Upper lobe of left lung (tissue), 6 donors: ENCODE measurements around the gene TOR4A. TPM values are rescaled to one million over a fixed set of nuclear protein-coding genes. Genes with fewer than 3 reads are reported as not detected.
A peak's percentile ranks its signal among the peaks of the same experiment; 100 is the strongest.

Experiments used
- ATAC-seq, 2 donors: fragments of 200-7000 bp; cut with Tn5 transposase; one replicate each; pipeline ENCODE4 v1.9.1; 2022; ENCODE audit warnings: mild to moderate bottlenecking in 2 of 2, moderate library complexity in 2 of 2; ENCODE audit not compliant: low FRiP score in 2 of 2
- DNase-seq, 2 donors: peaks; one replicate each; pipeline ENCODE4 v3.0.0-alpha.2; 2019 to 2020
- H3K27ac ChIP-seq, 4 donors: fragments of 200-600 bp; sonication (generic); one replicate each; pipeline ENCODE4 v1.5.1; 2016 to 2019
- H3K27me3 ChIP-seq, 4 donors: fragments of 200-600 bp; sonication (generic); one replicate each; pipeline ENCODE4 v1.5.1; 2017 to 2019
- H3K36me3 ChIP-seq, 4 donors: fragments of 200-600 bp; sonication (generic); one replicate each; pipeline ENCODE4 v1.5.1; 2016 to 2019
- H3K4me1 ChIP-seq, 4 donors: fragments of 200-600 bp; sonication (generic); one replicate each; pipeline ENCODE4 v1.5.1; 2018 to 2019
- H3K4me3 ChIP-seq, 4 donors: fragments of 200-600 bp; sonication (generic); one replicate each; pipeline ENCODE4 v1.5.1; 2017 to 2019; ENCODE audit warnings: mild to moderate bottlenecking in 2 of 4, moderate library complexity in 1 of 4
- H3K9me3 ChIP-seq, 4 donors: fragments of 200-600 bp; sonication (generic); one replicate each; pipeline ENCODE4 v1.5.1; 2018 to 2019
- CTCF ChIP-seq, 6 experiments: fragments of 450-650 bp in 4 of 6; fragments of 200-600 bp in 2 of 6; sonication (generic) in 2 of 6; IDR thresholded peaks; one replicate each; pipeline ENCODE4 v1.5.1; 2016 to 2019; ENCODE audit warnings: antibody characterized with exemption in 6 of 6
- EP300 ChIP-seq, 4 donors: sonication (generic); formaldehyde crosslinking; IDR thresholded peaks; one replicate each; pipeline ENCODE4 v1.5.1; 2017; ENCODE audit warnings: antibody characterized with exemption in 4 of 4, control low read depth in 2 of 4
- POLR2A ChIP-seq, 4 donors: fragments of 450-650 bp; IDR thresholded peaks; one replicate each; pipeline ENCODE4 v1.5.1; 2016 to 2017; ENCODE audit warnings: antibody characterized with exemption in 4 of 4, mild to moderate bottlenecking in 2 of 4
- POLR2AphosphoS5 ChIP-seq, 2 donors: sonication (generic); formaldehyde crosslinking; IDR thresholded peaks; one replicate each; pipeline ENCODE4 v1.5.1; 2017; ENCODE audit warnings: antibody characterized with exemption in 2 of 2
- WGBS, 2 donors: methylation state at CpG; one replicate each; pipeline ENCODE4 v1.1.5; 2017 to 2018; 5-methylcytosine and 5-hydroxymethylcytosine counted together
- total RNA-seq, 6 donors: library from RNA; depleted of rRNA in 4 of 6; stranded (reverse); fragments of >200 nt in 4 of 6; gene quantifications; one replicate each; pipeline versions ENCODE4 v1.1.0 to v1.2.1, GENCODE V29; 2016 to 2021
- donor health status: DM: no; HTN: no; CAD: no; lungs with moderate emphysema.
- donor health status: DM: no; HTN: yes; CAD: no; lungs with severe emphysema.

TOR4A gene
- total RNA-seq, 6 donors from 2014 or later, result 31.5 to 62.6 (median 39.2) TPM

- Histone ChIP-seq H3K27ac (peak overlapping the region; percentile 82 to 91 (median 88)), H3K4me1 (peaks cover 44 to 88% (median 65%) of the 10 kb centered on the region in 4 donors), H3K36me3 (no peaks in the 10 kb centered on the region), H3K4me3 (peak overlapping the region in 1 of 4 donors; percentile 14), H3K27me3 (peaks cover 0 to 31% (median 9%) of the 10 kb centered on the region in 4 donors), H3K9me3 (no peaks in the 10 kb centered on the region)
- WGBS, 2 donors, result 40 to 86% methylated on average over 3 of the region's 7 CpGs
- DNase-seq, result peak in 1 of 2 donors; percentile 30
- no peak for ATAC-seq
- TF ChIP-seq CTCF (IDR thresholded peaks at IDR 0.05), result no peak
- no peak for TF ChIP-seq POLR2AphosphoS5 (IDR thresholded peaks at IDR 0.05)
- no peak for TF ChIP-seq POLR2A (IDR thresholded peaks at IDR 0.05)
- TF ChIP-seq EP300 (IDR thresholded peaks at IDR 0.05), result no peak
These were observed 20.4 kb downstream of the TOR4A start for GRCh38 chr9:137297966-137298365.

- 56 to 74% methylated on average over 18 to 24 of the region's 24 CpGs for WGBS, 2 donors
- Histone ChIP-seq H3K4me1 (peaks cover 48 to 90% (median 70%) of the 10 kb centered on the region in 4 donors), H3K36me3 (no peaks in the 10 kb centered on the region), H3K27me3 (peaks cover 0 to 31% (median 9%) of the 10 kb centered on the region in 4 donors), H3K9me3 (no peaks in the 10 kb centered on the region), H3K27ac (peak overlapping the region; percentile 82 to 91 (median 88)), H3K4me3 (peak overlapping the region in 3 of 4 donors; percentile 57 to 67 (median 61))
- TF ChIP-seq EP300 (IDR thresholded peaks at IDR 0.05) (peak in 1 of 4 donors; percentile 10), POLR2AphosphoS5 (IDR thresholded peaks at IDR 0.05) (peak; percentile 75 to 81), CTCF (IDR thresholded peaks at IDR 0.05) (no peak)
- peak in 1 of 2 donors; percentile 27 for DNase-seq
- no peak for ATAC-seq
These were observed 21.1 kb downstream of the TOR4A start for GRCh38 chr9:137298401-137299202.

GRCh38 chr9:137299203-137299565, 21.7 kb downstream of the TOR4A start:
- TF ChIP-seq POLR2AphosphoS5 (IDR thresholded peaks at IDR 0.05) (no peak), POLR2A (IDR thresholded peaks at IDR 0.05) (no peak), EP300 (IDR thresholded peaks at IDR 0.05) (no peak), CTCF (IDR thresholded peaks at IDR 0.05) (no peak)
- peak overlapping the region in 3 of 4 donors; percentile 57 to 67 (median 61) for H3K4me3 ChIP-seq
- peak overlapping the region; percentile 66 to 91 (median 82) for H3K27ac ChIP-seq
- DNase-seq (peak in 1 of 2 donors; percentile 66), ATAC-seq (no peak)
- whole genome bisulfite sequencing, 2 donors, result 52 to 76% methylated on average over 4 to 10 of the region's 10 CpGs
- H3K4me1 ChIP-seq, result peaks cover 53 to 90% (median 74%) of the 10 kb centered on the region in 4 donors
- H3K36me3 ChIP-seq, result no peaks in the 10 kb centered on the region
- no peaks in the 10 kb centered on the region for H3K9me3 ChIP-seq
- H3K27me3 ChIP-seq, result peaks cover 0 to 31% (median 9%) of the 10 kb centered on the region in 4 donors

- Histone ChIP-seq H3K27me3 (peaks cover 0 to 31% (median 8%) of the 10 kb centered on the region in 4 donors), H3K36me3 (no peaks in the 10 kb centered on the region), H3K27ac (peak overlapping the region; percentile 66 to 91 (median 77)), H3K4me3 (peak overlapping the region in 3 of 4 donors; percentile 57 to 67 (median 61)), H3K9me3 (no peaks in the 10 kb centered on the region), H3K4me1 (peaks cover 55 to 92% (median 75%) of the 10 kb centered on the region in 4 donors)
- WGBS, 2 donors, result 34 to 39% methylated on average over 16 of the region's 16 CpGs
- no peak for ATAC-seq
- DNase-seq, result no peak
- TF ChIP-seq POLR2AphosphoS5 (IDR thresholded peaks at IDR 0.05) (peak in 1 of 2 donors; percentile 60), CTCF (IDR thresholded peaks at IDR 0.05) (no peak), POLR2A (IDR thresholded peaks at IDR 0.05) (no peak), EP300 (IDR thresholded peaks at IDR 0.05) (peak in 1 of 4 donors; percentile 53)
These were observed 22.4 kb downstream of the TOR4A start for GRCh38 chr9:137299938-137300337.
